HG03342 (cell line): ENCODE data around the gene SMCO4.
A peak's percentile ranks its signal among the peaks of the same experiment; 100 is the strongest.
"Not testable (repeated sequence)": the region's sequence is repeated elsewhere in the genome, so short reads cannot be mapped to it uniquely, and the experiment has no call there.

ENCODE experiments used
- ATAC-seq: cut with Tn5 transposase; IDR thresholded peaks from one replicate; pipeline ENCODE4 v1.9.1; 2021; ENCODE audit warnings: mild to moderate bottlenecking, moderate library complexity; ENCODE audit not compliant: unreplicated experiment

The SMCO4 gene

GRCh38 chr11:93543292-93543977 lies at the start of gene SMCO4:
Gene SMCO4 (minus strand): TSS chr11:93543391. CDS start chr11:93479189, 64,202 bp downstream.
- peak; percentile 76 for ATAC-seq

GRCh38 chr11:93591247-93591898 lies 48.2 kb upstream of the SMCO4 start:
- peak; percentile 75 for ATAC-seq

DNA sequence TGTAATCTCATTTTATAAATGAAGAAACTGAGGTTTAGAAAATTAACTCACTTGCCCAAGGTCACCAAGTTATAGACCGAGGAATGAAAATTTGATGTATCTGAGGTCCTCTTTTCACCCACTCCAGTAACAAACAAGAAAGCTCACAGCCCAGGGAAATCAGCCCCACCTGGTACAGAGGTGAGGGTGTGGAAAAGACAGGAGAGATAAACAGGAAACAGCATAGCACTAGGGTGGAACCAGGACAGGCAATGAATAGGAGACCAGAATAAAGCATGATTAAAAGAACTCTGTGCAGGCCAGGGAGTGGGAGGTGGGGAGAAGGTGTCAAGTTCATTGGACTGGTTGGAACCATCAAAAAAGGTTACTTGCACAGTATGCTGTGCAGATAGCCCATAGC lies 46.2 kb upstream of the SMCO4 start:
- no peak for ATAC-seq

DNA sequence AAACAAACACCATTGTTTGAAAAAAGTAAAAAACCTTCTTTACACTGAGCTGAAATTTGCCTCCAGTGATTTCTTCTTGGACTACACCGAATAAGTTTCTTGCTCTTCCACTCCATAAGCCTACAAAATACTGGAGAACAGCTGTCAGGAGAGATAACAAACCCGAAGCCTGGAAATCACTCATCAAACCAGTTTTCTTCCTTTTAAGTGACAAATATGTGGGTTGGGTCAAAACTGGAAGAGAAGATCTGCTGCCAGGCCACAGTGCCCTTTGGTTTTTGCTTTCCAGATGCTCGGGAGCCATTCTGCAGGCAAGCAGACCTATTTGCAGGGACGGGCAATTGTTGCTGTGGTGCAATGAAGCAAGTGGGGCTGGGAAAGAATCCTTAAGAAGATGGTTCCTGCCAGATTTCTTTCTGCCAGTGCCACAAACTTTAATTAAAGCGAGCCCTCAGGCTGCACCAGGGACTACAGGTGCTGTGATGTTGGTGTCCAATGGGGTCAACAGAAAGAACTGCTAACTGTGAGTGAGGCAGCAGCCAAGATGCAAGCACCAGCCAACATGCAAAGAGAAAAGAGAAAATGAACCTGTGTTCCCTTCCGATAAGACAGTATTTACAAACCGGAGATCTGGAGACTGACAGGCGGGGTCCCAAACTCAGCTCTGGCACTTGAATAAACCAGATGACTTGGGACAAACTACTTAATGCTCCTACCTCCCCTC lies 44.8 kb upstream of the SMCO4 start:
- ATAC-seq = no peak

- not testable (repeated sequence) for ATAC-seq
Observed at GRCh38 chr11:93587425-93587824, 44.2 kb upstream of the SMCO4 start.

- no peak for ATAC-seq
Observed at GRCh38 chr11:93585758-93586157, 42.6 kb upstream of the SMCO4 start.

DNA sequence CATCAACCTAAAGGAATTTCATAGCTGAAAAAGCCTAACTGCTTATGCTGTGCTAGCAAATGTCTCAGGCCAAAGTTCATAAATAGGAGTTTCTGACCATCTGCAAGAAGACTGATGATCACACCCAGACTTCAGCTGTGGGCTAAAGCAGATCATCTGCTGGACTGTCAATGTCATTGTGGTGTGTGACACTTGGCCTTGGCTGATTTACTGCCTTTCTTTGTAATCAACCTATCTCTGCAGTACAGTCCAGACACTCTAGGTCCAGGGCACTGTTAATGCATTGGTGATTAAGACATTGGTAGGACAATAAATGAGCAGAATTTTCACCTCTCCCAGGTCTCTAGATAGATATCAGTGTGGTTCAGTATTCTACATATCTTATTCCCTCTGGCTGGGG lies 40.3 kb upstream of the SMCO4 start:
- ATAC-seq = no peak

GRCh38 chr11:93579187-93579751 lies 36.1 kb upstream of the SMCO4 start:
- no peak for ATAC-seq

DNA sequence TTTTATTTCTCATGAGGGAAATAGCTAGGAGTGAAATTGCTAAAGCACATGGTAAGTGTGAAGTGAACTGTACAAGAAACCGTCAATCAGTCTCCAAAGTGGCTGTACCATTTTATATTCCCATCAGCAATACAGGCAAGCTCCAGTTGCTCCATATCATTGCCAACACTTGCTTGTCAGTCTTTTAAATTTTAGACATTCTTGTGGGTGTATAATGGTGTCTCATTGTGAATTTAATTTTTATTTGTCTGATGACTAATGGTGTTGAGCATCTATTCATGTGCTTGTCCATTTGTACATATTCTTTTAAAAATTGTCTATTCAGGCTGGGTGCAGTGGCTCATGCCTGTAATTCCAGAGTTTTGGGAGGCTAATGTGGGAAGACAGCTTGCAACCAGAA lies 34.1 kb upstream of the SMCO4 start:
- no peak for ATAC-seq

- not testable (repeated sequence) for ATAC-seq
Observed at GRCh38 chr11:93576870-93577269, 33.7 kb upstream of the SMCO4 start.

- no peak for ATAC-seq
Observed at GRCh38 chr11:93574638-93575220, 31.5 kb upstream of the SMCO4 start.

- no peak for ATAC-seq
Observed at GRCh38 chr11:93573184-93573583, 30.0 kb upstream of the SMCO4 start.

DNA sequence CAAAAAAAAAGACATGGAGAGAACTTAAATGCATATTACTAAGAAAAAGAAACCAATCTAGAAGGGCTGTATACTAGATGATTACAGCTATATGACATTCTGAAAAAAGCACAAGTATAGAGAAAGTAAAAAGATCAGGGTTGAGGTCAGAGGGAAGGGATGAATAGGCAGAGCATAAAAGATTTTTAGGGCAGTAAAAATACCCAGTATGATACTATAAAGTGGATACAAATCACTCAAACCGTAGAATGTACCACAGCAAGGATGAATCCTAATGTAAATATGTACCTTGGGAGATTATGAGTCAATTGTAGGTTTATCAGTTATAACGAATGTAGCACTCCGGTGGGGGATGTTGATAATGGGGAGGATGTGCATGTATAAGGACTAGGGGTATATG lies 29.4 kb upstream of the SMCO4 start:
- ATAC-seq = no peak

- no peak for ATAC-seq
Observed at GRCh38 chr11:93572171-93572570, 29.0 kb upstream of the SMCO4 start.

DNA sequence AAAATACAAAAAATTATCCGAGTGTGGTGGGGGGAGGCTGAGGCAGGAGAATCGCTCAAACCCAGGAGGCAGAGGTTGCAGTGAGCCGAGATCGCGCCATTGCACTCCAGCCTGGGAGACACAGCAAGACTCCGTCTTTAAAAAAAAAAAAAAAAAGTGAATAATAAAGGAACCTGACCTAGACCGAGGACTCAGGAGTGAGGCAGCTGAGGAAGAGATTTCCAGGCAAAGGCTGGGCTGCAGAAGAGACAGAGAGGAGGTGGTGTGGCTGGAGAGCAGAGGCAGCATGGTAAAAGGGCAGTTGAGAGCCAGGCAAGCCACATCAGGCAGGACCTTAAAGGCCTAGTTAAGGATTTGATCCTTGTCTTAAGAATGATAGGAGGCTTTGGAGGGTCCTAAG lies 28.4 kb upstream of the SMCO4 start:
- ATAC-seq = no peak

GRCh38 chr11:93570759-93571413 lies 27.7 kb upstream of the SMCO4 start:
- no peak for ATAC-seq

DNA sequence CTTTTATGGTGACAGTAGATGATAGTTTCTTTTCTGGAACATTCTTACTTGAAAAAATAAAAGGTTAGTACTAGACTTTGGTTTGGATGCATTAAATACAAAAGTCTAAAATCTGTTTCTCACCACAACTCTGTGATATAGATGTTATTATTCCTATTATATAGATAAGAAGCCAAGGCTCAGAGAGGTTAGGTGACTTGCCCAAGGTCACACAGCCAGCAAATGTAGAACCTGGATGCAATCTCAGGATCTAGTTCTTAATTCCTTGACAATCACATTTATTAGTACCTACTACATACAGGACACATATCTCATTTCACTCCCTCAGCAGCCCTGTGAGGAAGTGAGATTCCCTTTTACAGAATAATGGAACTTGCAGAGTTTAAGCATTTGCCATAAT lies 26.3 kb upstream of the SMCO4 start:
- ATAC-seq = no peak

DNA sequence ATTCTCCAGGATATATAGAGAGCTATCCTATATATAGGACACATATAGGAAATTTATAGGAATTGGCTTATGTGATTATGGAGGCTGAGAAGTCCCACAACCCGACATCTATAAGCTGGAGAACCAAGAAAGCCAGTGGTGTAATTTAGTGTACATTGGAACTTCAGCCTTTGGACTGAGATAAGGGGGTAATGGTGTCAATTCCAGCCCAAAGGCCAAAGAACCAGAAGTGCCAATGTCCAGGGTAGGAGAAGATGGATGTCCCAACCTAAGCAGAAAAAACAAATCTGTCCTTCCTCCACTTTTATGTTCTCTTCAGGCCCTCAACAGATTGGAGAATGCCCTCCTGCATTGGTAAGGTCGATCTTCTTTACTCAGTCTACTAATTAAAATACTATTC lies 25.5 kb upstream of the SMCO4 start:
- ATAC-seq = no peak

- no peak for ATAC-seq
Observed at GRCh38 chr11:93567401-93567895, 24.3 kb upstream of the SMCO4 start.

DNA sequence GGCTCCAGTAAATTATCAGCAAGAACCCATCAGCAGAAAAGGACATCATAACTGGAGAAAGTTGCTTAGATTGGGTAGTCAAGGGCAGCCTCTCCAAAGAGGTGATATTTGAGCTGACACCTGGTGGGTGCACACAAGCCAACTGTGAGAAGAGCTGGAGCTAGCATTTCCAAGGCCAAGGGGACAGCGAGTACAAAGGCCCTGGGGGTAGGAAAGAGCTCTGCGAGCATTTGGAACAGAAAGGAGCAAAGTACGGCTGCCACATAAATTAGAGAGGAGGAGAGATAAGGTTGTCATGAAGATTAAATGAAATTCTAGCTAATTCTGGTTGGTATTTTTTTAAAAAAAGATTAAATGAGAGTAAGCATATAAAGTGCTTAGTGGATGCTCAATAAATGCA lies 21.7 kb upstream of the SMCO4 start:
- no peak for ATAC-seq

DNA sequence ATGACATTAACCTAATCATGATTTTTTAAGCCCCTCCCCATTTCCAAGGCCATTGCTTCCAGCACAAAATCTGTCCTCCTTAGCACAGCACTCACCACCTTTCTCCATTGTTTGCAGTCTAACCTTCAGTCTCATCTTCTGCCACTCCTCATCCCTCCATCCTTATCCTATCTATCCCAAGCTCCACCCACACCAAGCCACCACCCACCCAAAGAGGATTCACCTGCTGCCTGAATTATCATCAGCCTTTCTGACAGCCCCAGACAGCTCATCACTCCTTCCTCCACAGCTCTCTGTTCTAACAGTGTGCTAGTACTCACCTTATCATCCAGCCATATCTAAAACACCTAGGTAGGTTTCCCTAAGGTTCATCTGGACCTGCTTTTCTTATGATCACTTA lies 20.7 kb upstream of the SMCO4 start:
- no peak for ATAC-seq
